Measurements from ENCODE around the gene GAK. TPM values are rescaled to one million over a fixed set of nuclear protein-coding genes. Genes with fewer than 3 reads are reported as not detected.

GAK gene
- total RNA-seq, 6 experiments from 2014 or later, result 53.2 to 85.0 (median 64.5) TPM

DNA sequence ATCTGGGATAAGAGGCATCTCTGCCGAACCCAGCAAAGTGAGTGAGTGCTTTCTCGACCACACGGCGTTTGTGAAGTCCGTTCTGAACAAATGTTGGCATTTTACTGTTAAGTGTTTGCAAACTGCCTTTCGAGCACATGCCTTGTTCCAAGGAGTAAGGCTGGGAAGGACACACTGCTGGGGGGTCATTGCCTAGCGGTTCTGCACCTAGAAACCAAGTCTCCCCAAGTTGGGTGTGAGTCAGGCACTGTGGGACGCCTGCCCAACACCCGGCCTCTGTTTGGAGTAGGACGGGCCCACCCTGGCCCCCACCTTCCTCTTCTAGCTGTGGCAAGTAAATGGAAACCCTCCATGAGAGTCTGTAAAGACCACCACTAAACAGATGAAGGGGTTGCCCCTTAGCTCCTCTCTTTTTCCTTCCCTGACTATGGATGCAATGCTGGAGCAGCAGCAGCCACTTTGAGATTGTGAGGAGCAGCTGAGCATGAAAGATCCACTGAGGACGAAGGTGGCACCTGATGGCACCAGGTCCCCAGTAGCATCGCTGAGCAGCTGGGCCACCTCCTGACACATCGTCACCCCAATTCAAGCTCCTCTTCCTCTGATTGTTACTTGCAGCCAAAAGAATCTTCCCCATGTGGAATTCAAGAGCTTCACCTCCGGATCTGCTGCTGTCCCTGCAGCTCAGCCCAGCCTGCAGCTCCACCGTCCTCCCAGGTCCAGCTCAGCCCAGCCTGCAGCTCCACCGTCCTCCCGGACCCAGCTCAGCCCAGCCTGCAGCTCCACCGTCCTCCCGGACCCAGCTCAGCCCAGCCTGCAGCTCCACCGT, 112.5 kb downstream of the GAK start:
- H3K9me3 ChIP-seq, result no peaks in the 10 kb centered on the region
- no peak overlapping the region for H3K4me3 ChIP-seq
- no peaks in the 10 kb centered on the region for H3K36me3 ChIP-seq
- H3K4me1 ChIP-seq, result peaks cover 0 to 13% (median 2%) of the 10 kb centered on the region in 4 donors
- intact Hi-C loops (cut with DNase I), result no loop called here
- no peak overlapping the region for H3K27ac ChIP-seq
- DNase-seq, result peak in 1 of 3 donors; percentile 34
- H3K27me3 ChIP-seq, result no peaks in the 10 kb centered on the region
- ATAC-seq, result no peak
- WGBS (ENCODE audit: insufficient coverage, low coverage, low lambda C conversion rate, missing lambda C conversion rate), result 65% methylated on average over 6 of the region's 20 CpGs
- TF ChIP-seq, protein P1, sequence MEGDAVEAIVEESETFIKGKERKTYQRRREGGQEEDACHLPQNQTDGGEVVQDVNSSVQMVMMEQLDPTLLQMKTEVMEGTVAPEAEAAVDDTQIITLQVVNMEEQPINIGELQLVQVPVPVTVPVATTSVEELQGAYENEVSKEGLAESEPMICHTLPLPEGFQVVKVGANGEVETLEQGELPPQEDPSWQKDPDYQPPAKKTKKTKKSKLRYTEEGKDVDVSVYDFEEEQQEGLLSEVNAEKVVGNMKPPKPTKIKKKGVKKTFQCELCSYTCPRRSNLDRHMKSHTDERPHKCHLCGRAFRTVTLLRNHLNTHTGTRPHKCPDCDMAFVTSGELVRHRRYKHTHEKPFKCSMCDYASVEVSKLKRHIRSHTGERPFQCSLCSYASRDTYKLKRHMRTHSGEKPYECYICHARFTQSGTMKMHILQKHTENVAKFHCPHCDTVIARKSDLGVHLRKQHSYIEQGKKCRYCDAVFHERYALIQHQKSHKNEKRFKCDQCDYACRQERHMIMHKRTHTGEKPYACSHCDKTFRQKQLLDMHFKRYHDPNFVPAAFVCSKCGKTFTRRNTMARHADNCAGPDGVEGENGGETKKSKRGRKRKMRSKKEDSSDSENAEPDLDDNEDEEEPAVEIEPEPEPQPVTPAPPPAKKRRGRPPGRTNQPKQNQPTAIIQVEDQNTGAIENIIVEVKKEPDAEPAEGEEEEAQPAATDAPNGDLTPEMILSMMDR (IDR thresholded peaks at IDR 0.05), result no peak
- no peak for TF ChIP-seq POLR2A (IDR thresholded peaks at IDR 0.05)

DNA sequence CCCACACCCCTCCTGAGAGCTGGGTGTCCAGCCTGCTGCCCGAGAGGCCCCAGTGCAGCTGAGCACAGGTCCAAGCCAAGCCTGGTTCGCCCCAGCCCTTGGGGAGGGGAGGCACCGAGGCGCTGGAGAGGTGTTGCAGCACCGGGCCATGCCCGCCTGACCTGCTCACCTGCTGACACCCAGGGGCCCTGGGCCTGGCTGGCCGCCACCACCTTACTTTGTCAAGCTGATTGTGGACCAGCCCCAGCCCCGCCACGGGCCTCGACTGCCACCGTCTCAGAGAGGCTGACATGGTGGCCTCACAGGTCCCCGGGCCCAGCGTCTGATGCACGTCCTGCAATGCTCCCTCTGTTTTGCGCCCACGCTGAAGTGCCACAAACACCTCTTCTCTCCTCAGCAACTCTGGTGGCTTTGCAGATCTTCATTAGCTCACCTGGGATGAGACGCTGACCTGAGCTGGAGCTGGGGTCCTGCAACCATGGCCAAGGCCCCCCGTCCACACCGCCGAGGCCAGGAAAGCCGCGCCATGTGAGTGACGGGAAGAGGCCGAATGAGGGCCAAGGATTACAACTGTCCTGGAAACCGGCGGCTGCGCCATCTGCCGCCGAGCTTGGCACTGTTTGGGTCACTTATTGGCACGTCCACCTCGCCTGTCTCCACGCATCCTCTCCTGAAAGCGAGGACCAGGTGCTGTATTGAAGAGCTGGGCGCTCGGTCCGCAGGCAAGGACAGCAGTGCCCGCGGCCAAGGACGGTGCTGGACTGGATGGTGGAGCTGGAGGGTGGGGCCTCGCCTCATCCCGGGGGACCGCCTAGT, 113.8 kb downstream of the GAK start:
- intact Hi-C loops (cut with DNase I), result no loop called here
- ATAC-seq, result no peak
- no peak for TF ChIP-seq POLR2A (IDR thresholded peaks at IDR 0.05)
- TF ChIP-seq, protein P1 (IDR thresholded peaks at IDR 0.05), result no peak
- peak in 2 of 3 donors; percentile 45 to 53 for DNase-seq
- H3K27ac ChIP-seq, result no peak overlapping the region
- no peaks in the 10 kb centered on the region for H3K36me3 ChIP-seq
- no peaks in the 10 kb centered on the region for H3K27me3 ChIP-seq
- H3K4me1 ChIP-seq, result peaks cover 0 to 13% (median 2%) of the 10 kb centered on the region in 4 donors
- H3K9me3 ChIP-seq, result no peaks in the 10 kb centered on the region
- WGBS (ENCODE audit: insufficient coverage, low coverage, low lambda C conversion rate, missing lambda C conversion rate), result 95% methylated on average over 4 of the region's 42 CpGs
- H3K4me3 ChIP-seq, result no peak overlapping the region

DNA sequence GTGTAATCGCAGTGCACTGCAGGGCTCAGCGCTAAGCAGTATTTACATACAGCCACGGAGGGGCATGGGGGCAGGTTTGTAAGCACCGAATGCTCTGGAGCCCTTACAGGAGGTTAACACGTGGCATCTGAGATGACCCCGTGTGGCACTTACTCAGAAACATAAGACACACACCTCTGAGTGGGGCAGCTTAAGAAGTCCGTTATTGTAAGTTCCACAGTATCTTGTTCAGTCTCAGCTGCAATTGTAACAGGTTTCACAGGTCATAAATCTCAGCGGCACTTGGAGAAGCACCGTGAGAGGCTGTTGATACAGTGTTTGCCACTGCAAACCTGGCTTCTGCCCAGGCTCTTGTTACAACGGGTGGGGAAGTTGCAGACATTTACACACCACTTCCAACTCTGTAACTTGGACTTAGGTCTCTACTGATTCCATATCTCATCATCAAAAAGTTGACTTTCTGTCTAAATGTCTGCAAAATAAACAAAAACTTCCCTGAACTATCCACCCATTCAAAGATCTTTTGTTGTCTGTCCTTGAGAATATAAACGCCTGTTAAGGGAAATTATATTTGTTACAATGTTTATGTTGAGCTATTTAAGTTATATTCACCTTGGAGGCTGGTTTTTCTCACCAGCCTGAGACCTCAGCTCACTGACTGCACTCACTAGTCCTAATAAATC, 116.5 kb downstream of the GAK start:
- peak in 1 of 3 donors; percentile 56 for DNase-seq
- TF ChIP-seq, protein P1 (IDR thresholded peaks at IDR 0.05), result no peak
- TF ChIP-seq POLR2A (IDR thresholded peaks at IDR 0.05), result no peak
- H3K36me3 ChIP-seq, result no peaks in the 10 kb centered on the region
- no peaks in the 10 kb centered on the region for H3K27me3 ChIP-seq
- no peak overlapping the region for H3K27ac ChIP-seq
- H3K4me1 ChIP-seq, result peaks cover 0 to 13% (median 2%) of the 10 kb centered on the region in 4 donors
- H3K4me3 ChIP-seq, result no peak overlapping the region
- H3K9me3 ChIP-seq, result no peaks in the 10 kb centered on the region
- peak; percentile 74 to 88 (median 82) for ATAC-seq
- WGBS (ENCODE audit: insufficient coverage, low coverage, low lambda C conversion rate, missing lambda C conversion rate), result 13% methylated on average over 10 of the region's 11 CpGs
- intact Hi-C loops (cut with DNase I), result no loop called here

DNA sequence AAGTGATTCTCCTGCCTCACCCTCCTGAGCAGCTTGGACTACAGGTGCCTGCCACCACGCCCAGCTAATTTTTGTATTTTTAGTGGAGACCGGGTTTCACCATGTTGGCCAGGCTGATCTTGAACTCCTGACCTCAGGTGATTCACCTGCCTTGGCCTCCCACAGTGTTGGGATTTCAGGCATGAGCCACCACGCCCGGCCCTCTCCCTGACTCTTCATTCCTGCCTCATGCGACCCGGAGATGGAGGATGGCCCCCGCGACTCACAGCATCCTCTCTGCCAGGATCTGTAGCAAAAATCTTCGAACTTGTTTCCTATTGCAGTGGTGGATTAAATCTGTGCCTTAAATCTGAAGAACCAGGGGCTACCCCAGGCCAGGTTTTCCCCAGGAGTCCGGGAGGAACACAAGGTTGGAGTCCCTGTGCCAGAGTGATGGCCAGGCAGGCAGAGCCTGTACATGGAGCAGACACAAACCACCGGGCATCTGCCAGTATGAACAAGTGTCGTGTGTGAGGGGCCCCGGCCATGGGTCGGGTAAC, 117.7 kb downstream of the GAK start:
- Histone ChIP-seq H3K27ac (no peak overlapping the region), H3K4me1 (peaks cover 0 to 13% (median 2%) of the 10 kb centered on the region in 4 donors), H3K9me3 (no peaks in the 10 kb centered on the region), H3K36me3 (no peaks in the 10 kb centered on the region), H3K27me3 (no peaks in the 10 kb centered on the region), H3K4me3 (no peak overlapping the region)
- intact Hi-C loops (cut with DNase I), result no loop called here
- no peak for ATAC-seq
- no peak for TF ChIP-seq POLR2A (IDR thresholded peaks at IDR 0.05)
- TF ChIP-seq, protein P1 (IDR thresholded peaks at IDR 0.05), result no peak
- DNase-seq, result peak in 1 of 3 donors; percentile 31
- WGBS (ENCODE audit: insufficient coverage, low coverage, low lambda C conversion rate, missing lambda C conversion rate), result 88% methylated on average over 6 of the region's 14 CpGs

Data from right lobe of liver (tissue), 6 donors.